ENCODE data around the gene CCNY. TPM values are rescaled to one million over a fixed set of nuclear protein-coding genes. Genes with fewer than 3 reads are reported as not detected.

The CCNY gene
- total and polyA plus RNA-seq, 2 donors (not counting 1 experiment from before 2014, with no cell fraction given), result 34.1 to 64.9 TPM

DNA sequence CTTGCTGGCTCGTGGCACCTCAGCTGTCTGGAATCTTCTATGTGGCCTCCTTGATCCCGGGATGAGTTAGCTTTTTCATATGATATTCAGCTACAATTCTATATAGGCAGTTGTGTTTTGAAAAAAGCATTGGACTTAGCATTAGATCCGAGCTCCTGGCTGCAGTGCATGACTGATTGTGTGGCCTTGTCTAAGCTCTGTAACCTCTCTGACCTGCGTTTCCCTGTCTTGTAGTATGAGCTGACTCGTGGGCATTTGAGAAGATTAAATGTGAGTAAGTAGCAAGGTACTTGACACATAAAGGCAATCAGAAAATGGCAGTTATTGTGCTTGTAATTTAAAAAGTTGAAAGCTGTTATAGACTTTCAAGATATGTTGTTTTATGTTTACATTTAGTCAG, 85.9 kb downstream of the CCNY start:
- no peak for ATAC-seq (ENCODE audit: low read depth)
- peaks cover 55% of the 10 kb centered on the region for H3K4me1 Mint-ChIP-seq
- Histone ChIP-seq H3K36me3 (replicated peaks in 1 of 2; ENCODE audit: control extremely low read depth in 1 of 2, control insufficient read depth in 1 of 2, extremely low read depth in 1 of 2, insufficient read depth in 2 of 2, low read length in 1 of 2) (no peaks in the 10 kb centered on the region), H3K9ac (ENCODE audit: low read length) (no peak overlapping the region), H3K4me3 (ENCODE audit: control extremely low read depth in 1 of 5, extremely low read depth in 1 of 5, insufficient read depth in 1 of 5, low read depth in 2 of 5, low read length in 4 of 5) (no peak overlapping the region), H2AFZ (ENCODE audit: insufficient read depth, low read depth, low read length, poor library complexity, severe bottlenecking) (no peak overlapping the region), H3K79me2 (ENCODE audit: control insufficient read depth, insufficient read depth, low read length) (peaks cover 88% of the 10 kb centered on the region), H3K4me2 (replicated peaks; ENCODE audit: low read depth, low read length, poor library complexity, severe bottlenecking) (no peak overlapping the region), H3K9me3 (ENCODE audit: control extremely low read depth in 1 of 3, control insufficient read depth in 2 of 3, insufficient read depth in 1 of 3, low read length in 2 of 3) (no peaks in the 10 kb centered on the region), H3K27me3 (replicated peaks in 1 of 4; ENCODE audit: control extremely low read depth in 1 of 4, control insufficient read depth in 3 of 4, insufficient read depth in 4 of 4, low read length in 3 of 4) (no peaks in the 10 kb centered on the region), H3K27ac (ENCODE audit: low read length in 2 of 2) (no peak overlapping the region), H4K20me1 (ENCODE audit: control insufficient read depth, insufficient read depth, low read length, poor library complexity, severe bottlenecking) (peaks cover 70% of the 10 kb centered on the region), H3K4me1 (ENCODE audit: control insufficient read depth in 2 of 2, insufficient read depth in 2 of 2, low read length in 2 of 2) (peaks cover 0 to under 1% of the 10 kb centered on the region in 2 donors)
- no peak overlapping the region for H3K27ac Mint-ChIP-seq
- no peak for TF ChIP-seq EZH2 (IDR thresholded peaks at IDR 0.05; ENCODE audit: borderline replicate concordance, insufficient read depth, low read depth, low read length, poor library complexity, severe bottlenecking)
- TF ChIP-seq, protein P1, sequence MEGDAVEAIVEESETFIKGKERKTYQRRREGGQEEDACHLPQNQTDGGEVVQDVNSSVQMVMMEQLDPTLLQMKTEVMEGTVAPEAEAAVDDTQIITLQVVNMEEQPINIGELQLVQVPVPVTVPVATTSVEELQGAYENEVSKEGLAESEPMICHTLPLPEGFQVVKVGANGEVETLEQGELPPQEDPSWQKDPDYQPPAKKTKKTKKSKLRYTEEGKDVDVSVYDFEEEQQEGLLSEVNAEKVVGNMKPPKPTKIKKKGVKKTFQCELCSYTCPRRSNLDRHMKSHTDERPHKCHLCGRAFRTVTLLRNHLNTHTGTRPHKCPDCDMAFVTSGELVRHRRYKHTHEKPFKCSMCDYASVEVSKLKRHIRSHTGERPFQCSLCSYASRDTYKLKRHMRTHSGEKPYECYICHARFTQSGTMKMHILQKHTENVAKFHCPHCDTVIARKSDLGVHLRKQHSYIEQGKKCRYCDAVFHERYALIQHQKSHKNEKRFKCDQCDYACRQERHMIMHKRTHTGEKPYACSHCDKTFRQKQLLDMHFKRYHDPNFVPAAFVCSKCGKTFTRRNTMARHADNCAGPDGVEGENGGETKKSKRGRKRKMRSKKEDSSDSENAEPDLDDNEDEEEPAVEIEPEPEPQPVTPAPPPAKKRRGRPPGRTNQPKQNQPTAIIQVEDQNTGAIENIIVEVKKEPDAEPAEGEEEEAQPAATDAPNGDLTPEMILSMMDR (IDR thresholded peaks at IDR 0.05), result no peak
- no peaks in the 10 kb centered on the region for H3K27me3 Mint-ChIP-seq
- no peak for DNase-seq
- no peaks in the 10 kb centered on the region for H3K9me3 Mint-ChIP-seq (ENCODE audit: insufficient read depth)
- ChIA-PET CTCF (no interaction called here), POLR2A (no interaction called here)
- H3K4me3 Mint-ChIP-seq, result no peak overlapping the region
- intact Hi-C loops (cut with micrococcal nuclease), result no loop called here
- 91% methylated on average over 3 of the region's 5 CpGs for WGBS (ENCODE audit: insufficient coverage)

DNA sequence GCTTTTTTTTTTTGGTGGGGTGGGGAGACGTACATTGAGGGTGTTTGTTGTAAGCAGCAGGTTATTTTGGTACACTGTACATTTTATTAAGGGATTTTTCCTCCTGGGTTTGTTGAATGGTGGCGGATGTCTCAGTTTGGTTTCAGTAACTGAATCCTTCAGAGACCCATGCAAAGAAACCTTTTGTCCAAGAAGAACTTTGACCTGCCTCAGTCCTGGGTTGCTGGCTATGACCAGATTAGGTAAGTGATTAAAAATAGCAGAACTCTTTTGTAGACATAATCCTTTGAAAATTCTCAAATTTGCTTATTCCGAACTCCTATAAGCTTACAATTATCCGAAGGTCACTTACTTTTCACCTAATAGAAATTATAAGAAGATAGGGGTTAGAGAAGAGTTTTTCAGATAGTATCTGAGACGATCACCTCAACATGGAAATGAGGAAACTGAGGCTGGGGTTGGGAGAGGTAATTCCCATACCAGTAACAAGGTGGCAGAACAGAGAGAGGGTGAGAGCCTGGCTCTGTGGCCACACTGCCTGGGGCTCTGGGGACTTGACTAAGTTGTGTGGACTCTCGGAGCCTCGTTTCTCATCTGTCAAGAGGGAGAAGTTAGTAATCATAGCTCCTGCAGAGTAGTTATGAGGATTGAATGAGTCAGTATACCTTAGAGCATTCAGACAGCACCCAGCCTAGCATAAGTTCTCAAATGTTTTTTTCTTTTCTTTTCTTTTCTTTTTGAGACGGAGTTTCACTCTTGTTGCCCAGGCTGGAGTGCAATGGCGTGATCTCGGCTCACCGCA, 87.4 kb downstream of the CCNY start:
- Histone ChIP-seq H4K20me1 (ENCODE audit: control insufficient read depth, insufficient read depth, low read length, poor library complexity, severe bottlenecking) (peaks cover 73% of the 10 kb centered on the region), H3K79me2 (ENCODE audit: control insufficient read depth, insufficient read depth, low read length) (peaks cover 92% of the 10 kb centered on the region), H3K4me1 (ENCODE audit: control insufficient read depth in 2 of 2, insufficient read depth in 2 of 2, low read length in 2 of 2) (peaks cover 4 to 9% of the 10 kb centered on the region in 2 donors), H3K27ac (ENCODE audit: low read length in 2 of 2) (no peak overlapping the region), H3K9ac (ENCODE audit: low read length) (no peak overlapping the region), H3K27me3 (replicated peaks in 1 of 4; ENCODE audit: control extremely low read depth in 1 of 4, control insufficient read depth in 3 of 4, insufficient read depth in 4 of 4, low read length in 3 of 4) (no peaks in the 10 kb centered on the region), H3K4me3 (ENCODE audit: control extremely low read depth in 1 of 5, extremely low read depth in 1 of 5, insufficient read depth in 1 of 5, low read depth in 2 of 5, low read length in 4 of 5) (no peak overlapping the region), H2AFZ (ENCODE audit: insufficient read depth, low read depth, low read length, poor library complexity, severe bottlenecking) (no peak overlapping the region), H3K9me3 (ENCODE audit: control extremely low read depth in 1 of 3, control insufficient read depth in 2 of 3, insufficient read depth in 1 of 3, low read length in 2 of 3) (no peaks in the 10 kb centered on the region), H3K4me2 (replicated peaks; ENCODE audit: low read depth, low read length, poor library complexity, severe bottlenecking) (no peak overlapping the region), H3K36me3 (replicated peaks in 1 of 2; ENCODE audit: control extremely low read depth in 1 of 2, control insufficient read depth in 1 of 2, extremely low read depth in 1 of 2, insufficient read depth in 2 of 2, low read length in 1 of 2) (no peaks in the 10 kb centered on the region)
- peaks cover 58% of the 10 kb centered on the region for H3K4me1 Mint-ChIP-seq
- TF ChIP-seq, protein P1 (IDR thresholded peaks at IDR 0.05), result no peak
- TF ChIP-seq EZH2 (IDR thresholded peaks at IDR 0.05; ENCODE audit: borderline replicate concordance, insufficient read depth, low read depth, low read length, poor library complexity, severe bottlenecking), result no peak
- ChIA-PET POLR2A (no interaction called here), CTCF (no interaction called here)
- intact Hi-C loops (cut with micrococcal nuclease), result no loop called here
- H3K27me3 Mint-ChIP-seq, result no peaks in the 10 kb centered on the region
- H3K9me3 Mint-ChIP-seq (ENCODE audit: insufficient read depth), result no peaks in the 10 kb centered on the region
- WGBS (ENCODE audit: insufficient coverage), result 95% methylated on average over 6 of the region's 11 CpGs
- DNase-seq (no peak), ATAC-seq (ENCODE audit: low read depth) (no peak)
- H3K27ac Mint-ChIP-seq, result no peak overlapping the region
- H3K4me3 Mint-ChIP-seq, result no peak overlapping the region
